GM10847 (cell line): ENCODE data around the gene KRTAP10-6.

Source experiments
- POLR2A ChIP-seq: IDR thresholded peaks from 2 replicates; pipeline ENCODE4 v1.6.1; 2011; ENCODE audit not compliant: insufficient read length; ENCODE audit errors: extremely low read depth

The KRTAP10-6 gene

GRCh38 chr21:44571844-44572782, 20.2 kb downstream of the KRTAP10-6 start:
- TF ChIP-seq POLR2A: no peak

GRCh38 chr21:44571296-44571695, 21.0 kb downstream of the KRTAP10-6 start:
- no peak for TF ChIP-seq POLR2A

- no peak for TF ChIP-seq POLR2A
Measured at GRCh38 chr21:44569861-44570517, 22.3 kb downstream of the KRTAP10-6 start.

GRCh38 chr21:44568667-44569556, 23.4 kb downstream of the KRTAP10-6 start:
- TF ChIP-seq POLR2A: no peak

GRCh38 chr21:44568261-44568660, 24.0 kb downstream of the KRTAP10-6 start:
- no peak for TF ChIP-seq POLR2A

GRCh38 chr21:44567481-44568171, 24.7 kb downstream of the KRTAP10-6 start:
- TF ChIP-seq POLR2A: no peak

GRCh38 chr21:44566403-44566802, 25.9 kb downstream of the KRTAP10-6 start:
- TF ChIP-seq POLR2A: no peak

- TF ChIP-seq POLR2A: no peak
Measured at GRCh38 chr21:44564886-44565598, 27.3 kb downstream of the KRTAP10-6 start.

GRCh38 chr21:44564099-44564498, 28.2 kb downstream of the KRTAP10-6 start:
- no peak for TF ChIP-seq POLR2A

- no peak for TF ChIP-seq POLR2A
Measured at GRCh38 chr21:44558695-44559094, 33.6 kb downstream of the KRTAP10-6 start, which contains the start of gene KRTAP10-3. TSS of gene KRTAP10-3 (minus strand) at chr21:44558795. CDS start at chr21:44558715, 80 bp downstream.

GRCh38 chr21:44557491-44558328, 34.6 kb downstream of the KRTAP10-6 start:
- no peak for TF ChIP-seq POLR2A

GRCh38 chr21:44556879-44557278, 35.4 kb downstream of the KRTAP10-6 start:
- TF ChIP-seq POLR2A: no peak
